Ovary (tissue), 9 donors: ENCODE measurements around the gene UNC13D. TPM values are rescaled to one million over a fixed set of nuclear protein-coding genes. Genes with fewer than 3 reads are reported as not detected.
A peak's percentile ranks its signal among the peaks of the same experiment; 100 is the strongest.
"Not testable (repeated sequence)": the region's sequence is repeated elsewhere in the genome, so short reads cannot be mapped to it uniquely, and the experiment has no call there.

Source experiments
- DNase-seq, 5 donors: peaks; one replicate each; pipeline ENCODE4 v3.0.0-alpha.2; 2019 to 2020
- H3K27ac ChIP-seq, 2 donors: fragments of 200-600 bp; one replicate each; pipeline versions ENCODE4 v1.5.1 to v1.8.0; 2019 to 2022
- H3K27me3 ChIP-seq: fragments of 200-600 bp; one replicate; pipeline ENCODE4 v1.8.0; 2022
- H3K36me3 ChIP-seq: fragments of 200-600 bp; sonication (generic); one replicate; pipeline ENCODE4 v1.5.1; 2019
- H3K4me1 ChIP-seq: one replicate; pipeline ENCODE4 v1.8.1; 2013; ENCODE audit warnings: mild to moderate bottlenecking, moderate library complexity; ENCODE audit not compliant: insufficient read depth
- H3K4me3 ChIP-seq: fragments of 200-600 bp; sonication (generic); one replicate; pipeline ENCODE4 v1.5.1; 2017
- H3K9me3 ChIP-seq, 2 donors: fragments of 200-600 bp in 1 of 2; sonication (generic) in 1 of 2; one replicate each; pipeline versions ENCODE4 v1.5.1 to v1.8.1; 2013 to 2019; ENCODE audit warnings: mild to moderate bottlenecking in 1 of 2, moderate library complexity in 1 of 2
- EP300 ChIP-seq: sonication (generic); formaldehyde crosslinking; IDR thresholded peaks from one replicate; pipeline ENCODE4 v1.6.1; 2017; ENCODE audit warnings: antibody characterized with exemption
- POLR2A ChIP-seq: fragments of 450-650 bp; IDR thresholded peaks from one replicate; pipeline ENCODE4 v1.6.1; 2017; ENCODE audit warnings: antibody characterized with exemption, mild to moderate bottlenecking, moderate library complexity
- WGBS, 3 donors: extraction: QIAGEN DNeasy Blood & Tissue Kit in 1 of 3; methylation state at CpG; one replicate each; pipeline versions ENCODE4 v1.1.5 to v1.1.7; 2013 to 2017; 5-methylcytosine and 5-hydroxymethylcytosine counted together
- intact Hi-C, 4 donors: fragments of 100-400 bp; cut with DNase I; formaldehyde crosslinking; loops; one replicate each; pipeline versions ENCODE4 v1.11.0 to v1.15.1; 2022 to 2023
- polyA plus RNA-seq, 2 donors: library from polyadenylated mRNA; stranded (reverse); fragments of 200-250 nt in 1 of 2; fragments of 350-450 nt in 1 of 2; fragmentation: Illumina TruSeq in 1 of 2; extraction: RNeasy Lipid Tissue Mini Kit (QIAGEN cat#74804) in 1 of 2; gene quantifications; one replicate each; pipeline ENCODE4 v1.2.3, GENCODE V29; 2013 to 2014
- total RNA-seq, 7 donors: library from RNA; depleted of rRNA in 2 of 7; stranded (reverse); fragments of >200 nt in 2 of 7; fragmentation: NEBNext Ultra II Directional in 3 of 7; extraction: Animal tissue kit (Norgen Biotek cat#: 25700) in 3 of 7; gene quantifications; one replicate each; pipeline versions ENCODE4 v1.1.0 to v1.2.4, GENCODE V29; 2016 to 2023
- TF ChIP-seq, protein P1 (sequence below), 3 donors: fragments of 450-650 bp in 2 of 3; fragments of 200-600 bp in 1 of 3; IDR thresholded peaks; one replicate each; pipeline versions ENCODE4 v1.5.1 to v1.8.0; 2016 to 2022; ENCODE audit warnings: antibody characterized with exemption in 3 of 3, mild to moderate bottlenecking in 1 of 3
- donor health status: DM: no; HTN: no; CAD: no; lungs with moderate emphysema.
- donor health status: DM: no; HTN: no; CAD: no.
- donor health status: Bipolar disorder and iron deficiency.
- donor health status: DM: yes; HTN: yes; CAD: no.
- donor health status: DM: no; HTN: no; CAD: no.
- donor health status: DM: yes; HTN: yes; CAD: no.

Gene UNC13D
- total and polyA plus RNA-seq, 9 donors, result 8.9 to 24.9 (median 14.1) TPM

DNA sequence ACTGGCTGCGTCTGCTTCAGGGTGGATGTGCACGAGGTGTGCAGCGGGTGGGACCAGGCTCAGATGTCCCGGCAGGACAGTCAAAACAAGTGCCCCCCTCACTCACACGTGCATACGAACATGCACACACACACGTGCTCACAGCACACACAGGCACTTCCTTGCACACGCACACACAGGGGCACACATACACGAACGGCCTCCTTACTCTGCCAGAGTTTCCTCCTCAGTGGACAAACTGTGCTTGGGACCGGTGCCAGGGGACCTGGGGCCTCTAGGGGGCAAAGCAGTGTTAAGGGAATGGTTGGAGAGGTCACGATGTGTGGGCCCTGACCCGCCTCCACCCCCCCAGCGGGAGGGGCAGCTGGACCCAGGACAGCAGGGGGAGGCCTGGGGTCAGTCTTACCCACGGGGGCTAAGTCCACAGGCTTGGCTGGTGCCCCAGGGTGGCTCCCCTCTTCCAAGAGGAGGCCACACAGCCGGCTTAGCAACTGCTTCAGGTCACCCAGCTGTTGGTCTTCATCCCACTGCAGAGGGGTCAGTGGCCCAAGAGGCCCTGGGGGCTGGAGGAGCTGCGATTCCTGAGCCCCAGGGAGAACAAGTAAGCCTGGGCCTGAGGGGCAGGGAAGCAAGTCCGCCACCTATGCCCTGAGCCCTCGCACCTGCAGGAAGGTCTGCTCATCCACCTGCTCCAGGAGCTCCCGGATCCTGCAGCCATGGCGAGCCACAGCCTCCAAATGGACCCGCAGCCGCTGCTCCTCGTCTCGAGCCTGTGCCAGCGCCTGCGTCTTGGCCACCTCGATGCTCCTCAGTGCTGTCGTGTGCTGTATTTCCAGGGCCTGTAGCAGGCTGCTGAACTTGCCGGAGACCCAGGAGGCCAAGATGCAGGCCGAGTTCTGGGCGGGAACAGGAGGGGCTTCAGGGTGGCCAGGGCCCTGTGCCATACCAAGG lies 47.7 kb upstream of the UNC13D start:
- TF ChIP-seq EP300 (no peak), POLR2A (no peak)
- TF ChIP-seq, protein P1, sequence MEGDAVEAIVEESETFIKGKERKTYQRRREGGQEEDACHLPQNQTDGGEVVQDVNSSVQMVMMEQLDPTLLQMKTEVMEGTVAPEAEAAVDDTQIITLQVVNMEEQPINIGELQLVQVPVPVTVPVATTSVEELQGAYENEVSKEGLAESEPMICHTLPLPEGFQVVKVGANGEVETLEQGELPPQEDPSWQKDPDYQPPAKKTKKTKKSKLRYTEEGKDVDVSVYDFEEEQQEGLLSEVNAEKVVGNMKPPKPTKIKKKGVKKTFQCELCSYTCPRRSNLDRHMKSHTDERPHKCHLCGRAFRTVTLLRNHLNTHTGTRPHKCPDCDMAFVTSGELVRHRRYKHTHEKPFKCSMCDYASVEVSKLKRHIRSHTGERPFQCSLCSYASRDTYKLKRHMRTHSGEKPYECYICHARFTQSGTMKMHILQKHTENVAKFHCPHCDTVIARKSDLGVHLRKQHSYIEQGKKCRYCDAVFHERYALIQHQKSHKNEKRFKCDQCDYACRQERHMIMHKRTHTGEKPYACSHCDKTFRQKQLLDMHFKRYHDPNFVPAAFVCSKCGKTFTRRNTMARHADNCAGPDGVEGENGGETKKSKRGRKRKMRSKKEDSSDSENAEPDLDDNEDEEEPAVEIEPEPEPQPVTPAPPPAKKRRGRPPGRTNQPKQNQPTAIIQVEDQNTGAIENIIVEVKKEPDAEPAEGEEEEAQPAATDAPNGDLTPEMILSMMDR (IDR thresholded peaks at IDR 0.05), result no peak
- no peak overlapping the region for H3K27ac ChIP-seq
- H3K4me3 ChIP-seq, result no peak overlapping the region
- H3K4me1 ChIP-seq, result peaks cover 8% of the 10 kb centered on the region
- WGBS, 3 donors, result 68 to 73% (median 73%) methylated on average over 31 to 32 of the region's 32 CpGs
- DNase-seq, result peak in 3 of 5 donors; percentile 33 to 75 (median 47)
- no peaks in the 10 kb centered on the region for H3K36me3 ChIP-seq
- intact Hi-C loops, result no loop called here
- no peaks in the 10 kb centered on the region for H3K27me3 ChIP-seq
- no peaks in the 10 kb centered on the region for H3K9me3 ChIP-seq

DNA sequence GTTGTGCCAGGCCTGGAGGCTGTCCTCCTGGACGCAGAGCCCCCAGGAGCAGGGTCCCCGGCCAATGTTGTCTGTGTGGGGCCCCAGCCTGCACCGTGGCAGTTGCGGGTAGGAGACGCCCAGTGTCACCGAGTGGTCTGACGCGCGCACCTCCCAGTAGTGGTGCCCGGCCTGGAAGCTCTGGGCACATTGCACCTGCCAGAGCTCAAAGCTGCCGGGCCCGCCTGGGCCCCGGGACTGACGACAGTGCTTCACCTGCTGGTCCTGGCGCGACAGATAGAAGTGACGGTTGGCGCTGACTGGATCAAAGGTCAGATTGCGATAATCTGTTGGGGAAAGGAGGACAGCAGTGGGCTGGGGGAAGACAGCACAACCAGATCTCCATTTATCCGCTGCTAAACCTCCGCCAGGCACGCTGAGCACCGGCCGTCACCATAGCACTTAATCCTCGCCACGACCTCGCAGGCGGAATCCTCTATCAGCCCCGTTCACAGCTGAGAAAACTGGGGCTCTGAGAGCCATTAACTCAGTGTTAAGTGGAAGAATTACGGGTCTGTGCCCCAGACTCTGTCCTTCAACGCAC lies 46.9 kb upstream of the UNC13D start:
- H3K36me3 ChIP-seq, result no peaks in the 10 kb centered on the region
- TF ChIP-seq POLR2A, result no peak
- TF ChIP-seq, protein P1 (IDR thresholded peaks at IDR 0.05), result no peak
- TF ChIP-seq EP300, result no peak
- DNase-seq, result no peak
- 87 to 91% (median 89%) methylated on average over 22 to 31 of the region's 31 CpGs for WGBS, 3 donors
- no peak overlapping the region for H3K27ac ChIP-seq
- H3K4me1 ChIP-seq, result peaks cover 8% of the 10 kb centered on the region
- H3K4me3 ChIP-seq, result no peak overlapping the region
- H3K9me3 ChIP-seq, result no peaks in the 10 kb centered on the region
- intact Hi-C loops, result no loop called here
- no peaks in the 10 kb centered on the region for H3K27me3 ChIP-seq

DNA sequence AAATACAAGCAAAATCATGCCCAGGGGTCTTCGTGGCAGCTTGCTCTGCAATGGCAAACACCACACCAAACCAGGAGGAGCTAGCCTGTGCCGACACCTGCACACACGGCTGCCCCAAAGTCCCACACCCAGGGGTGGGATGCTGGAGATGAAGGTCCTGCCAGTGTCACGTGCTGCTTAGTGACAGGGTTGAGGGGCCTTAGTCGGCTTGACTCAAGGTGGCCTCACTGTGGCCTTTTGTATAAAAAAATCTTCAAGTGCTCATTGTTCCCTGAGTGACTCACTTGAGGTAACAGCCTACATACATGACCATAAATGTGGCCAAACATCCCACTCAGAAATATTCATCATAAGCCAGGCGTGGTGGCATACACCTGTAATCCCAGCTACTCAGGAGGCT lies 45.2 kb upstream of the UNC13D start:
- no peaks in the 10 kb centered on the region for H3K9me3 ChIP-seq
- TF ChIP-seq EP300 (no peak), POLR2A (no peak)
- TF ChIP-seq, protein P1 (IDR thresholded peaks at IDR 0.05), result no peak
- no peaks in the 10 kb centered on the region for H3K36me3 ChIP-seq
- H3K27me3 ChIP-seq, result no peaks in the 10 kb centered on the region
- WGBS, 3 donors, result 73 to 78% (median 75%) methylated on average over 6 of the region's 6 CpGs
- no peak overlapping the region for H3K4me3 ChIP-seq
- intact Hi-C loops, result no loop called here
- no peak overlapping the region for H3K27ac ChIP-seq
- no peak for DNase-seq
- H3K4me1 ChIP-seq, result no peaks in the 10 kb centered on the region

DNA sequence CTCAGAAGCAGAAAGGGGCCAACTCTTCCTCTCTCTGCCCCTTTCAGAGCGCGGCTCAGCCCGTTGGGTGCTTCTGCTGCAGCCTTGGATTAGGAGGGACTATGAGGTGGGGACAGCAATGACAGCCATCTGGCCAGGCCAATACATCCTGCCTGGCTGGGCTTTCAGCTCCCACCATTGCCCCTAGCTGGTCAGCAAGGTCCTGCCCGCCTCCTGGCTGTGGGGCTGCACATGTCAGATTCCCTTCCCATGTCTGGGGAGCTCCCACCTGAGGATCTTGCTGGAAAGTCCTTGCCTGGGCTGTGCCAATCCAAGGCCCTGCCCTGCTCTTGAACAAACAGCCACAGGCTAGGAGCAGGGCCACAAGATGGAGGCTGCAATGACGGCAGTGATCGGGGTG lies 44.3 kb upstream of the UNC13D start:
- no peaks in the 10 kb centered on the region for H3K36me3 ChIP-seq
- H3K27me3 ChIP-seq, result no peaks in the 10 kb centered on the region
- no peaks in the 10 kb centered on the region for H3K9me3 ChIP-seq
- no peak overlapping the region for H3K27ac ChIP-seq
- DNase-seq, result no peak
- intact Hi-C loops, result no loop called here
- no peak for TF ChIP-seq EP300
- TF ChIP-seq, protein P1 (IDR thresholded peaks at IDR 0.05), result no peak
- TF ChIP-seq POLR2A, result no peak
- no peak overlapping the region for H3K4me3 ChIP-seq
- 82 to 88% (median 86%) methylated on average over 6 of the region's 6 CpGs for WGBS, 3 donors
- no peaks in the 10 kb centered on the region for H3K4me1 ChIP-seq

DNA sequence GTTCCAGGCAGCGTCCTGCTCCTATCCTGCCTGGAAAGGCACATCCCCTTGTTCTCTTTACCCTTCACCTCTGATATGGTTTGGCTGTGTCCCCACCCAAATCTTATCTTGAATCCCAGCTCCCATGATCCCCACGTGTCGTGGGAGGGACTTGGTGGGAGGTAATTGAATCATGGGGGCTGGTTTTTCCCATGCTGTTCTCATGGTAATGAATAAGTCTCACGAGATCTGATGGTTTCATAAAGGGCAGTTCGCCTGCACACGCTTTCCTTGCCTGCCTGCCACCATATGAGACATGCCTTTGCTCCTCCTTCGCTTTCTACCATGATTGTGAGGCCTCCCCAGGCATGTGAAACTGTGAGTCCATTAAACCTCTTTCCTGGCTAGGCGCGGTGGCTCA lies 41.7 kb upstream of the UNC13D start:
- intact Hi-C loops, H3K9me3 ChIP-seq: not testable (repeated sequence)
- whole genome bisulfite sequencing, 3 donors, result 73 to 80% (median 78%) methylated on average over 9 of the region's 9 CpGs

More for the DNA sequence above, 41.7 kb upstream of the UNC13D start:
- not testable (repeated sequence) for H3K27me3 ChIP-seq, DNase-seq, H3K4me1 ChIP-seq, H3K36me3 ChIP-seq, H3K4me3 ChIP-seq, H3K27ac ChIP-seq
